ENCODE measurements around the gene KRTAP26-1. TPM values are rescaled to one million over a fixed set of nuclear protein-coding genes. Genes with fewer than 3 reads are reported as not detected.

The KRTAP26-1 gene
- total RNA-seq, 1 donor from 2014 or later = not detected

DNA sequence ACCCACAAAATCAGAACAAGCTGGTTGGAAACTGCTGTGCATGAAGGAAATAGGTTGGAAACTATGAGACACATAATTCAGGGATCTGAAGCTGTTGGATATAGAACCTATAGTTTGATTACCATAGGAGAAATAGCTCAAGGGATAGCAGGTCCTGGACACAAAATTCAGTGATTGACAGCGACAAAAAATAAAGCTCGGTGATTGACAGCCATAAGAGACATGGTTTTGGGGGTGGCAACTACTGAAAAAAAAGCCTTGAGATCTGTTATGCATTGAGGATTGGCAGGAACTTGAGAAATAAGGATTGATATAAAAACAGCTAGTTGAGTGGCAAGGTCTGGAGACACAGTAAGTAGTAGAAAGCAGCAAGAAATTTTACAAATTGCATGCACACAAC is 30.9 kb downstream of the KRTAP26-1 start, which contains the start of gene KRTAP25-1:
KRTAP25-1 (minus strand) TSS at position 300 of the 400 bp plus-strand sequence; CDS start at position 276, 24 bp downstream.
- DNase-seq (ENCODE audit: low spot score) = no peak
- intact Hi-C loops (cut with DNase I) = no loop called here

DNA sequence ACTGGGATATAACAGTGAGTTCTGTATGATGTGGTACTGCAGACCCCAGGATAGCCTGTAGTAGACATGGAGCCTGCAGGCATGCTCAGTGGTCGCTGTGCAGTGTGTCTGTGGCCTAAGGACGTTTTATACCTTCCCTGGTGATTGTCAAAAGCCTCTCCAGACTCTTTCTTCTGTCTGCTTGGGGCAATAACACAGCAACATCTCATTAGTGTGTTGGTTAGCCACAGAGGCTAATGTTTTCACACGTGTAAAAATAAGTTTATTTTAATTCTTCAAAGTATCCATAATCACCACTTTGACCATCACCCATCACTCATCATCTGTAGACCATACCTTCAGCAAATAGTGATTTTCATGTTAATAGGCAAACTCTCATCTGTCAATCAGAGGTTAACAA is 37.3 kb downstream of the KRTAP26-1 start, which contains the start of gene KRTAP24-1:
KRTAP24-1 (minus strand) TSS at position 101 of the 400 bp plus-strand sequence; CDS start at position 83, 18 bp downstream.
- no peak for DNase-seq (ENCODE audit: low spot score)
- intact Hi-C loops (cut with DNase I) = no loop called here

DNA sequence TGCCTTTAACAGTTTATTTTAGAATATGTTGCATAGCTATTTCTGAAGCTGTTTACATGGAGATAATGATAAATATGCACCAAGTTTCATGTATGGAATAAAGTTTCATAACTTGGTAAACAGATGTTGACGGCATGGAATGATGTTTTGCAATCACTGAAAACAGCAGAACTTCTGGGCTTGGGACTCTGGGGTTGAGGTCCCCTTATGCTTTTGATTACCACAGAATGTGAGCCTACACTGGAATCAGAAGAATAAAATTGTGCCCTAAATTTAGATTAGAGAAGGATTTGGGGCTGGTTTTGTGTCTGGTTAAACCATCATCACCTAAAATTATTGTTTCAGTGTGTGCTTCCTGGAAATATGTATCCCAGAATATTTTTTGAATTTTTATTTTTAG is 48.5 kb downstream of the KRTAP26-1 start:
- intact Hi-C loops (cut with DNase I) = no loop called here

DNA sequence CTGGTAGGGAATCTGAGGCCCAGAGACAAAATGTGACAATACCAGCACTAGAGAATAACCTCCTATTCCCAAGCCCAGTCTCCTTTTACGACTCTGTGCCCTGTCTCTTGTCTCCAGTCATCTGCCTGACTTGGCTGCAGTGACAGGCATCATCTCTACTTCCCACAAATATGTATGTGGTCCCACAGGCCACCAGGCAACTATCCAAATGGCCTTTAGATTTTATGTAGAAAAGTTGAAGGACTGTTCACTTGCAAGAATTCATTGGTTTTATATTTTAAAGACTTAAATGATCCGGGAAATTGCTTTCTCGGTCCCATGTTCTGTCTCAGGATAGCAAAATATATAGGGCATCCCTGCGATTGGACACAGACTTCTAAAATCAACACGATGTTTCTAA is 49.0 kb downstream of the KRTAP26-1 start:
- DNase-seq (ENCODE audit: low spot score) = no peak
- intact Hi-C loops (cut with DNase I) = no loop called here

More for the DNA sequence above, 48.5 kb downstream of the KRTAP26-1 start:
- DNase-seq (ENCODE audit: low spot score) = no peak

DNA sequence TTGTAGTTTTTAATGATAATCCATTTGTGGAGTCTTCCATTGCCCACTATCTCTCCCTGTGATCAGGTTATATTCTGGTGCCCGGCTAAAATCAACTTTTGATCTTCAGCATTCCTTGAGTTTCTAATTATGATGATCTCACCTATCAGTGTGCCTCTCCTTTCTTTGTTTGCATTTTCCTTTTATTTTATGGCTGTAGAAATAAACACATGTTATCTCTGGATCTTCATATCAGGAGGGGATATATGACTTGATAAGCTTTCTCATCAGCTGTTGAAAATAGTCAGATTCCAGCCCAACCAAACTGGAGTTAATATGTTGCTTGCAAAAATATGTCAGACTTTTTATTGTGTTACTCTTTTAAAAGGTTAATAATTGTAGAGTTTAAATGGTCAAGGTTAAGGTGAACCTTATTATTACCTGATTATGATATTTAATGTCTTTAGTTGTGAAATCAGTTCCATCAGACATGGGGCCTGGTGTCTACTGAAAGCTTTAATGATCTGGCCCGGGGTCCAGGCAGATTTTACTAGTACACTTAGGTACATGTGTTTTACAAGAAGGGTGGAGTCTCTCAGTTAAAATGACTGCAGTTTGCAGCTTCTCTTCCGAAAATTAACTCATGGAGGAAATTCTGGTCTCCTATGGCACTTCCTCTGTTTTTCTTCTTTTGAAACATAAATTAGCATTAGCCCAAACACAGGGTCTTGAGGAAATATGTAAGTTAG is 50.1 kb downstream of the KRTAP26-1 start:
- DNase-seq (ENCODE audit: low spot score) = no peak
- intact Hi-C loops (cut with DNase I) = no loop called here

Other genes starting within 250 kb of the KRTAP26-1 start
- gene CLDN17, start 153.5 kb downstream of the KRTAP26-1 start, total RNA-seq = not detected
- not detected for gene CLDN8, start 104.2 kb downstream of the KRTAP26-1 start, total RNA-seq
- not detected for gene KRTAP24-1, start 37.4 kb downstream of the KRTAP26-1 start, total RNA-seq
- not detected for gene KRTAP25-1, start 30.8 kb downstream of the KRTAP26-1 start, total RNA-seq
- not detected for gene KRTAP27-1, start 17.4 kb upstream of the KRTAP26-1 start, total RNA-seq
- gene KRTAP23-1, start 28.3 kb upstream of the KRTAP26-1 start, total RNA-seq = not detected
- gene KRTAP13-2, start 52.0 kb upstream of the KRTAP26-1 start, total RNA-seq = not detected
- gene KRTAP13-1, start 75.7 kb upstream of the KRTAP26-1 start, total RNA-seq = not detected
- gene KRTAP13-3, start 105.6 kb upstream of the KRTAP26-1 start, total RNA-seq = not detected
- not detected for gene KRTAP13-4, start 109.9 kb upstream of the KRTAP26-1 start, total RNA-seq
- gene KRTAP15-1, start 120.0 kb upstream of the KRTAP26-1 start, total RNA-seq = not detected
- gene KRTAP19-1, start 160.1 kb upstream of the KRTAP26-1 start, total RNA-seq = not detected
- not detected for gene KRTAP19-2, start 167.1 kb upstream of the KRTAP26-1 start, total RNA-seq
- not detected for gene KRTAP19-3, start 171.7 kb upstream of the KRTAP26-1 start, total RNA-seq
- gene KRTAP19-4, start 176.8 kb upstream of the KRTAP26-1 start, total RNA-seq = not detected
- gene KRTAP19-5, start 181.8 kb upstream of the KRTAP26-1 start, total RNA-seq = not detected
- not detected for gene KRTAP19-6, start 221.5 kb upstream of the KRTAP26-1 start, total RNA-seq
- not detected for gene KRTAP19-7, start 241.0 kb upstream of the KRTAP26-1 start, total RNA-seq